Muscle of leg (tissue), 11 donors: Measurements from ENCODE around the gene SPTB. TPM values are rescaled to one million over a fixed set of nuclear protein-coding genes. Genes with fewer than 3 reads are reported as not detected.

ENCODE experiments used
- DNase-seq: peaks from one replicate; pipeline ENCODE4 v3.0.0; 2013
- H3K27ac ChIP-seq: one replicate; pipeline ENCODE4 v1.5.1; 2013; ENCODE audit warnings: mild to moderate bottlenecking, low read length, control low read depth
- H3K27me3 ChIP-seq: one replicate; pipeline ENCODE4 v1.6.1; 2013; ENCODE audit warnings: low read length; ENCODE audit not compliant: control insufficient read depth, insufficient read depth
- H3K36me3 ChIP-seq: one replicate; pipeline ENCODE4 v1.6.1; 2013; ENCODE audit warnings: low read length; ENCODE audit not compliant: control insufficient read depth, insufficient read depth
- H3K4me1 ChIP-seq: one replicate; pipeline ENCODE4 v1.6.1; 2013; ENCODE audit warnings: low read length; ENCODE audit not compliant: control insufficient read depth, insufficient read depth
- H3K4me3 ChIP-seq: one replicate; pipeline ENCODE4 v1.5.1; 2013; ENCODE audit warnings: low read length, control low read depth
- H3K9me3 ChIP-seq: replicated peaks from 2 replicates; pipeline ENCODE4 v1.6.1; 2013; ENCODE audit warnings: low read depth, low read length; ENCODE audit not compliant: control insufficient read depth
- WGBS: methylation state at CpG from one replicate; pipeline ENCODE4 v1.1.5; 2013; ENCODE audit warnings: missing lambda C conversion rate; ENCODE audit not compliant: insufficient coverage; 5-methylcytosine and 5-hydroxymethylcytosine counted together
- polyA plus RNA-seq, 8 donors: library from polyadenylated mRNA; unstranded; fragments of 120-200 nt; gene quantifications; one replicate each; pipeline versions ENCODE4 v1.2.1 to v1.2.3, GENCODE V29; 2013; ENCODE audit warnings: inconsistent platforms in 1 of 8, low replicate concordance in 1 of 8; ENCODE audit not compliant: insufficient read length in 8 of 8, insufficient read depth in 1 of 8
- total RNA-seq: library from RNA; stranded (reverse); fragments of 120-200 nt; gene quantifications from one replicate; pipeline ENCODE4 v1.2.4, GENCODE V29; 2013

Gene SPTB
- total and polyA plus RNA-seq, 9 donors = 80.2 to 202 (median 126) TPM

DNA sequence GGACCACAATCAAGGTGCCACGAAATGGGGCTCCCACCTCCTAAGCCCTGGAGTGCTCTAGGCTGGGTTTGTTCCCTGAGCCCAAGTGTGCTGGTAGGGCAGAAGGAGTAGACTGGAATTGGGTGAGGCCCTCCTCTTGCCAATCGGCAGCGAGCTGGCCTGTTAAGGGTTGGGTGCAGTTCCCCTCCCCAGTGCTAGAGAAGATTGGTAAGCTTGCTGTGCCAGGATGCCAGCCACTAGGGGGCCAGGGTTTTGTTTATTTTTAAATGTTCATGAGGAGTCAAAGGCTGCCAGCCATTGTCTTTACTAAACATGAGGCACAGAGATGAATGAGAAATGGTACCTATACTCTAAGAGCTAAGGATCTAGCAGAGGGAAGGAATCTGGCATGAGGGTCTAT lies 79.7 kb downstream of the SPTB start:
- DNase-seq = no peak
- WGBS = 47% methylated on average over 2 of the region's 3 CpGs
- Histone ChIP-seq H3K4me3 (no peak overlapping the region), H3K36me3 (peaks cover 45% of the 10 kb centered on the region), H3K27me3 (no peaks in the 10 kb centered on the region), H3K27ac (no peak overlapping the region), H3K9me3 (no peaks in the 10 kb centered on the region), H3K4me1 (no peaks in the 10 kb centered on the region)

GRCh38 chr14:64799555-64799954 lies 80.2 kb downstream of the SPTB start:
- Histone ChIP-seq H3K36me3 (peaks cover 49% of the 10 kb centered on the region), H3K27ac (no peak overlapping the region), H3K4me3 (no peak overlapping the region), H3K27me3 (no peaks in the 10 kb centered on the region), H3K9me3 (no peaks in the 10 kb centered on the region), H3K4me1 (no peaks in the 10 kb centered on the region)
- WGBS = 93% methylated on average over 10 of the region's 10 CpGs
- no peak for DNase-seq

GRCh38 chr14:64796369-64796768 lies 83.3 kb downstream of the SPTB start:
- Histone ChIP-seq H3K4me3 (no peak overlapping the region), H3K9me3 (no peaks in the 10 kb centered on the region)

GRCh38 chr14:64795921-64796320 lies 83.8 kb downstream of the SPTB start:
- H3K4me1 ChIP-seq = no peaks in the 10 kb centered on the region
- peaks cover 55% of the 10 kb centered on the region for H3K36me3 ChIP-seq
- H3K4me3 ChIP-seq = no peak overlapping the region
- no peaks in the 10 kb centered on the region for H3K9me3 ChIP-seq
- H3K27me3 ChIP-seq = no peaks in the 10 kb centered on the region
- 48% methylated on average over 2 of the region's 3 CpGs for WGBS
- no peak for DNase-seq
- H3K27ac ChIP-seq = no peak overlapping the region

More at GRCh38 chr14:64796369-64796768, 83.3 kb downstream of the SPTB start:
- no peak overlapping the region for H3K27ac ChIP-seq
- peaks cover 59% of the 10 kb centered on the region for H3K36me3 ChIP-seq
- H3K4me1 ChIP-seq = no peaks in the 10 kb centered on the region
- DNase-seq = no peak
- WGBS = 78% methylated on average over 11 of the region's 11 CpGs
- H3K27me3 ChIP-seq = no peaks in the 10 kb centered on the region

GRCh38 chr14:64795211-64795610 lies 84.5 kb downstream of the SPTB start:
- H3K4me3 ChIP-seq = no peak overlapping the region
- H3K27me3 ChIP-seq = no peaks in the 10 kb centered on the region
- peaks cover 51% of the 10 kb centered on the region for H3K36me3 ChIP-seq
- no peaks in the 10 kb centered on the region for H3K9me3 ChIP-seq
- 90% methylated on average over 16 of the region's 16 CpGs for WGBS
- DNase-seq = no peak
- H3K27ac ChIP-seq = no peak overlapping the region
- H3K4me1 ChIP-seq = no peaks in the 10 kb centered on the region

- H3K4me3 ChIP-seq = no peak overlapping the region
- 92% methylated on average over 26 of the region's 26 CpGs for WGBS
- H3K4me1 ChIP-seq = no peaks in the 10 kb centered on the region
- H3K36me3 ChIP-seq = peaks cover 48% of the 10 kb centered on the region
- no peaks in the 10 kb centered on the region for H3K27me3 ChIP-seq
- no peak overlapping the region for H3K27ac ChIP-seq
- no peaks in the 10 kb centered on the region for H3K9me3 ChIP-seq
- DNase-seq = no peak
Observed at GRCh38 chr14:64792871-64793560, 86.7 kb downstream of the SPTB start.

GRCh38 chr14:64792231-64792630 lies 87.5 kb downstream of the SPTB start:
- DNase-seq = no peak
- Histone ChIP-seq H3K4me1 (no peaks in the 10 kb centered on the region), H3K9me3 (no peaks in the 10 kb centered on the region), H3K27me3 (no peaks in the 10 kb centered on the region), H3K4me3 (no peak overlapping the region), H3K27ac (no peak overlapping the region), H3K36me3 (peaks cover 51% of the 10 kb centered on the region)
- WGBS = 83% methylated on average over 4 of the region's 4 CpGs

DNA sequence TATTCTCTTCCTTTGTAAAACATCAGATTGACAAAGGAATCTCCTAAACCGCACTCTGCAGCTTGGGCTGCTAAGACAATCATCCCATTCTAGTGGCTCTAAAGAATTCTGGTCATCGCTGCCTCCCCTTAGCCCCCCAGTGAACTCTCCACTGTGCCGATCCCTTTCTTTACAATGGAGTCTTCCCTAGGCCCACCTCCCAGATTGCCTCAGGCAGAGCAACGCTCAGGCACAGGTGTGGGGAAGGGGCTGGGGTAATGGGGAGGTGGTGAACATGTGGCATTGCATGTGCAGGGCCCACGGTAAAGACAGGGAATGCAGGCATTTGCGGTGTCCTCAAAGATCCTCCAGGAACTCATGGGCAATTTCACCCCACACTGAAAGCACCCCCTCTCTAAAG lies 89.2 kb downstream of the SPTB start:
- H3K36me3 ChIP-seq = peaks cover 53% of the 10 kb centered on the region
- no peak overlapping the region for H3K4me3 ChIP-seq
- no peak overlapping the region for H3K27ac ChIP-seq
- no peaks in the 10 kb centered on the region for H3K4me1 ChIP-seq
- no peak for DNase-seq
- H3K27me3 ChIP-seq = no peaks in the 10 kb centered on the region
- 59% methylated on average over 3 of the region's 6 CpGs for WGBS
- no peaks in the 10 kb centered on the region for H3K9me3 ChIP-seq

GRCh38 chr14:64789696-64790095 lies 90.0 kb downstream of the SPTB start:
- Histone ChIP-seq H3K27me3 (no peaks in the 10 kb centered on the region), H3K9me3 (no peaks in the 10 kb centered on the region), H3K27ac (no peak overlapping the region), H3K4me1 (no peaks in the 10 kb centered on the region), H3K36me3 (peaks cover 57% of the 10 kb centered on the region), H3K4me3 (no peak overlapping the region)
- DNase-seq = no peak
- WGBS = 39% methylated on average over 5 of the region's 5 CpGs

GRCh38 chr14:64788706-64789105 lies 91.0 kb downstream of the SPTB start:
- H3K27ac ChIP-seq = no peak overlapping the region
- peak; percentile 40 for DNase-seq
- no peaks in the 10 kb centered on the region for H3K4me1 ChIP-seq
- WGBS = no CpG with 5 or more reads among the region's 1 CpG
- H3K27me3 ChIP-seq = no peaks in the 10 kb centered on the region
- H3K36me3 ChIP-seq = peaks cover 61% of the 10 kb centered on the region
- no peak overlapping the region for H3K4me3 ChIP-seq
- H3K9me3 ChIP-seq = no peaks in the 10 kb centered on the region

DNA sequence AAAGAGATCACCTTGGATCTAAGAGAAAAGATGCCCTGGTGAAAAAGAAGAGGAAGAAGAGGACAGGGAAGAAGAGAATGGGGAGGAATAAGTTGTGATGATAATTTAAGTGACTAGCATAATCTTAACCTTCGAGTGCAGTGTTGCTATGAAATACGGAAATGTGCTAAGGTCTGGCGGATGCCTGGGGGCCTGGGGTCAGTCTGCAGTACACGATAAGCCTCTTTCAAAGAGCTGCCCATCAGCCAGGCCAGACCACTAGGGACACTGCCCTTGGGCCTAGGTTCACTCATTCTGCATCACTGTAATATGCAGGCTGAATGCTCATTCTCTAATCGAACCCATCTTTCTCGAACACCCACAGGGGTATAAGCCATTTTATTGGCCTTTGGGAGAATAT lies 92.1 kb downstream of the SPTB start:
- no peaks in the 10 kb centered on the region for H3K9me3 ChIP-seq
- H3K4me1 ChIP-seq = no peaks in the 10 kb centered on the region
- H3K4me3 ChIP-seq = no peak overlapping the region
- DNase-seq = no peak
- no peak overlapping the region for H3K27ac ChIP-seq
- 82% methylated on average over 4 of the region's 6 CpGs for WGBS
- peaks cover 55% of the 10 kb centered on the region for H3K36me3 ChIP-seq
- H3K27me3 ChIP-seq = no peaks in the 10 kb centered on the region
